HCT116 (cell line): ENCODE measurements around the gene MAP3K3. TPM values are rescaled to one million over a fixed set of nuclear protein-coding genes. Genes with fewer than 3 reads are reported as not detected.

Experiments used
- ATAC-seq: fragments of 200-7000 bp; cut with Tn5 transposase; 2 replicates; pipeline ENCODE4 v1.9.1; 2020; ENCODE audit warnings: mild to moderate bottlenecking, moderate library complexity
- BruUV-seq: library from RNA; stranded (reverse); fragments of 400-500 nt; replicated peaks from 2 replicates; lab custom pipeline; 2021; lab: Mats Ljungman, UMichigan
- CTCF ChIA-PET: fragments of 300-600 bp; sonication (Branson Sonifier 250); formaldehyde crosslinking; loops from one replicate; lab custom pipeline; 2021; ENCODE audit warnings: antibody characterized with exemption; lab: Charles Lee
- POLR2A ChIA-PET: fragments of 300-600, 350-600 bp; sonication (Branson Sonifier 250); formaldehyde crosslinking; loops from one replicate; lab custom pipeline; 2021; ENCODE audit warnings: antibody characterized with exemption; lab: Charles Lee
- RAD21 ChIA-PET, 2 experiments: fragments of 300-600 bp; sonication (Branson Sonifier 250); formaldehyde crosslinking; loops; one replicate each; lab custom pipeline; 2023; ENCODE audit warnings: low total read pairs in 2 of 2; ENCODE audit not compliant: uncharacterized antibody in 2 of 2, unreplicated experiment in 2 of 2, low non-redundant PET in 1 of 2; lab: Charles Lee
- DNase-seq: peaks from one replicate; pipeline ENCODE4 v3.0.0-alpha.2; 2010; ENCODE audit warnings: low read depth, low spot score
- H2AFZ ChIP-seq: fragments of 200-600 bp; shearing (Covaris generic), sonication (generic); 2 replicates; pipeline ENCODE4 v1.6.1; 2017; ENCODE audit warnings: low read depth, mixed run types, mixed read lengths, antibody characterized with exemption, low read length; ENCODE audit not compliant: poor library complexity, severe bottlenecking
- H3K27ac ChIP-seq: 2 replicates; pipeline ENCODE4 v1.5.1; 2012; ENCODE audit warnings: low read depth, low read length
- H3K27me3 ChIP-seq: fragments of 200-600 bp; sonication (generic); 2 replicates; pipeline ENCODE4 v1.6.1; 2016; ENCODE audit warnings: mixed run types, low read length, mixed read lengths; ENCODE audit not compliant: insufficient read depth
- H3K36me3 ChIP-seq, 2 experiments: fragments of 200-500 bp in 1 of 2; fragments of 200-600 bp in 1 of 2; sonication (Bioruptor generic) in 1 of 2; sonication (generic) in 1 of 2; 2 replicates each; pipeline versions ENCODE4 v1.5.1 to v1.6.1; 2014 to 2016; ENCODE audit warnings: low read length in 2 of 2, inconsistent platforms in 1 of 2, mixed read lengths in 1 of 2, mixed run types in 1 of 2; ENCODE audit not compliant: insufficient read depth in 2 of 2, control insufficient read depth in 1 of 2
- H3K4me1 ChIP-seq, 2 experiments: fragments of 200-600 bp in 1 of 2; sonication (generic) in 1 of 2; 2 replicates each; pipeline versions ENCODE4 v1.5.1 to v1.6.1; 2012 to 2017; ENCODE audit warnings: low read length in 2 of 2, inconsistent platforms in 1 of 2, mild to moderate bottlenecking in 1 of 2, mixed read lengths in 1 of 2, mixed run types in 1 of 2, moderate library complexity in 1 of 2; ENCODE audit not compliant: insufficient read depth in 2 of 2, control insufficient read depth in 1 of 2
- H3K4me2 ChIP-seq: fragments of 200-600 bp; sonication (generic); 2 replicates; pipeline ENCODE4 v1.6.1; 2017; ENCODE audit warnings: mixed run types, low read length, mixed read lengths
- H3K4me3 ChIP-seq, 2 experiments: fragments of 200-600 bp in 1 of 2; sonication (generic) in 1 of 2; replicated peaks in 1 of 2; 2 replicates each; pipeline ENCODE4 v1.5.1; 2011 to 2016; ENCODE audit warnings: low read length in 2 of 2, control low read depth in 1 of 2, low read depth in 1 of 2, mild to moderate bottlenecking in 1 of 2, mixed read lengths in 1 of 2, mixed run types in 1 of 2
- H3K79me2 ChIP-seq: fragments of 200-600 bp; sonication (generic); 2 replicates; pipeline ENCODE4 v1.6.1; 2017; ENCODE audit warnings: mild to moderate bottlenecking, mixed run types, low read length, moderate library complexity, mixed read lengths; ENCODE audit not compliant: insufficient read depth
- H3K9ac ChIP-seq: fragments of 200-600 bp; sonication (generic); 2 replicates; pipeline ENCODE4 v1.6.1; 2016; ENCODE audit warnings: low read length, mixed read lengths
- H3K9me2 ChIP-seq: fragments of 200-600 bp; sonication (generic), shearing (Covaris generic); 2 replicates; pipeline ENCODE4 v1.6.1; 2017; ENCODE audit warnings: mixed run types, mild to moderate bottlenecking, moderate library complexity; ENCODE audit not compliant: insufficient read depth
- H3K9me3 ChIP-seq, 2 experiments: fragments of 200-500 bp in 1 of 2; fragments of 200-600 bp in 1 of 2; sonication (Bioruptor generic) in 1 of 2; sonication (generic) in 1 of 2; 2 replicates each; pipeline ENCODE4 v1.6.1; 2014 to 2017; ENCODE audit warnings: low read length in 2 of 2, mixed read lengths in 2 of 2, inconsistent platforms in 1 of 2, low read depth in 1 of 2, mild to moderate bottlenecking in 1 of 2, mixed run types in 1 of 2, moderate library complexity in 1 of 2; ENCODE audit not compliant: control insufficient read depth in 1 of 2, insufficient read depth in 1 of 2
- H4K20me1 ChIP-seq: fragments of 200-600 bp; sonication (generic), shearing (Covaris generic); 2 replicates; pipeline ENCODE4 v1.6.1; 2017; ENCODE audit warnings: mixed run types, mild to moderate bottlenecking, moderate library complexity; ENCODE audit not compliant: insufficient read depth
- ATF3 ChIP-seq: IDR thresholded peaks from 2 replicates; pipeline ENCODE4 v1.6.1; 2012
- CBX3 ChIP-seq: IDR thresholded peaks from 2 replicates; pipeline ENCODE4 v1.6.1; 2012; ENCODE audit warnings: low read depth
- CEBPB ChIP-seq: IDR thresholded peaks from 2 replicates; pipeline ENCODE4 v1.6.1; 2012; ENCODE audit warnings: low read depth
- EGR1 ChIP-seq: IDR thresholded peaks from 2 replicates; pipeline ENCODE4 v1.6.1; 2012; ENCODE audit warnings: low read depth
- ELF1 ChIP-seq: IDR thresholded peaks from 2 replicates; pipeline ENCODE4 v1.6.1; 2012; ENCODE audit warnings: low read depth, borderline replicate concordance
- EZH2 ChIP-seq: fragments of 200-600 bp; sonication (generic); IDR thresholded peaks from 2 replicates; pipeline ENCODE4 v1.6.1; 2017; ENCODE audit warnings: antibody characterized with exemption, mixed run types
- EZH2phosphoT487 ChIP-seq: fragments of 200-600 bp; IDR thresholded peaks from 2 replicates; pipeline ENCODE4 v1.6.1; 2018; ENCODE audit warnings: antibody characterized with exemption, borderline replicate concordance
- FOSL1 ChIP-seq: IDR thresholded peaks from 2 replicates; pipeline ENCODE4 v1.6.1; 2012; ENCODE audit warnings: low read depth
- POLR2A ChIP-seq: IDR thresholded peaks from 2 replicates; pipeline ENCODE4 v1.7.0; 2011; ENCODE audit warnings: borderline replicate concordance; ENCODE audit not compliant: insufficient read depth, insufficient read length; ENCODE audit errors: extremely low read depth
- POLR2AphosphoS5 ChIP-seq: IDR thresholded peaks from 2 replicates; pipeline ENCODE4 v1.6.1; 2011; ENCODE audit warnings: mild to moderate bottlenecking, low read depth, low read length, moderate library complexity
- REST ChIP-seq: IDR thresholded peaks from 2 replicates; pipeline ENCODE4 v1.6.1; 2012; ENCODE audit warnings: low read depth
- SIN3A ChIP-seq: IDR thresholded peaks from 2 replicates; pipeline ENCODE4 v1.6.1; 2012; ENCODE audit warnings: low read depth
- SRF ChIP-seq: IDR thresholded peaks from 2 replicates; pipeline ENCODE4 v1.6.1; 2012; ENCODE audit warnings: low read depth
- TCF7L2 ChIP-seq: IDR thresholded peaks from 2 replicates; pipeline ENCODE4 v1.7.0; 2011; ENCODE audit warnings: borderline replicate concordance, inconsistent platforms; ENCODE audit not compliant: insufficient read depth, insufficient read length; ENCODE audit errors: extremely low read depth
- ZFX ChIP-seq: fragments of 450-650 bp; IDR thresholded peaks from 2 replicates; pipeline ENCODE4 v1.6.1; 2017
- intact Hi-C: fragments of 100-400 bp; cut with micrococcal nuclease; formaldehyde crosslinking; loops from 2 replicates; pipeline ENCODE4 v1.10.0; 2022
- total RNA-seq: library from RNA; stranded (reverse); gene quantifications from one replicate; pipeline ENCODE4 v1.2.1, GENCODE V29; 2021; ENCODE audit not compliant: unreplicated experiment
- TF ChIP-seq, protein P1 (sequence below): IDR thresholded peaks from 2 replicates; pipeline ENCODE4 v1.6.1; 2012
- TF ChIP-seq, protein P2 (sequence below), 3 experiments: fragments of 200-600 bp in 1 of 3; sonication (generic) in 1 of 3; IDR thresholded peaks in 2 of 3; conservative IDR thresholded peaks in 1 of 3; 2 replicates each; pipeline ENCODE4 v1.5.1; 2012 to 2017; ENCODE audit warnings: low read depth in 2 of 3, low read length in 2 of 3, antibody characterized with exemption in 1 of 3, borderline replicate concordance in 1 of 3, control low read depth in 1 of 3, mild to moderate bottlenecking in 1 of 3, mixed read lengths in 1 of 3, mixed run types in 1 of 3, moderate library complexity in 1 of 3; ENCODE audit not compliant: insufficient read depth in 1 of 3

Gene MAP3K3
- total RNA-seq, 1 experiment from 2014 or later = 18.5 TPM

DNA sequence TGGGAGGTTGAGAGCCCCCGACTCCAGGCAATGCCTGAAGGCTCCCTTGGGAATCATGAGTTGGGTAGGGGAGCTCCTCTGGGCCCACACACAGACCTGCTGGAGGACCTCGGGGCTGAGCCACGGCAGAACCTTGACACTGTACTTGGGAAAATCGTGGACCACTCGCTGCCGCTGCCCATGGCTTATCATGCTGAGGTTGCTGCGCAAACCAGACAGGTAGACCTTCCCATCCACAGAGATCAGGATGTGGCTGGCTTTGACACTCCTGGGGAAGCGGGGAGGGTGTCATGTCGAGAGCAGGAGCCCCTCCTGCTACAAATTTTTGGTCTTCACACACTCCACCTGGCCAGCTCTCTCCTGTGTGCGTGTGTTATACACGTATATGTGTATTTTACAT lies 84.9 kb downstream of the MAP3K3 start:
- CTCF ChIA-PET = no interaction called here

More for the DNA sequence above, 84.9 kb downstream of the MAP3K3 start:
- Histone ChIP-seq H3K9me3 (no peaks in the 10 kb centered on the region), H3K36me3 (peaks cover 0 to 15% of the 10 kb centered on the region in 2 experiments; a peak in 1 of 4 replicates), H3K4me3 (no peak overlapping the region), H3K79me2 (no peaks in the 10 kb centered on the region)
- no peak for ATAC-seq
- ChIA-PET POLR2A (no interaction called here), RAD21 (no interaction called here)
- intact Hi-C loops = no loop called here
- no peak for TF ChIP-seq EZH2
- TF ChIP-seq FOSL1 = no peak
- TF ChIP-seq SRF = no peak
- no peak for TF ChIP-seq TCF7L2
- no peak for TF ChIP-seq POLR2AphosphoS5
- no peak for TF ChIP-seq ELF1
- TF ChIP-seq CEBPB = no peak
- TF ChIP-seq EZH2phosphoT487 = no peak
- TF ChIP-seq REST = no peak
- TF ChIP-seq, protein P1, sequence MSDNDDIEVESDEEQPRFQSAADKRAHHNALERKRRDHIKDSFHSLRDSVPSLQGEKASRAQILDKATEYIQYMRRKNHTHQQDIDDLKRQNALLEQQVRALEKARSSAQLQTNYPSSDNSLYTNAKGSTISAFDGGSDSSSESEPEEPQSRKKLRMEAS = no peak
- TF ChIP-seq ZFX = no peak
- TF ChIP-seq, protein P2, sequence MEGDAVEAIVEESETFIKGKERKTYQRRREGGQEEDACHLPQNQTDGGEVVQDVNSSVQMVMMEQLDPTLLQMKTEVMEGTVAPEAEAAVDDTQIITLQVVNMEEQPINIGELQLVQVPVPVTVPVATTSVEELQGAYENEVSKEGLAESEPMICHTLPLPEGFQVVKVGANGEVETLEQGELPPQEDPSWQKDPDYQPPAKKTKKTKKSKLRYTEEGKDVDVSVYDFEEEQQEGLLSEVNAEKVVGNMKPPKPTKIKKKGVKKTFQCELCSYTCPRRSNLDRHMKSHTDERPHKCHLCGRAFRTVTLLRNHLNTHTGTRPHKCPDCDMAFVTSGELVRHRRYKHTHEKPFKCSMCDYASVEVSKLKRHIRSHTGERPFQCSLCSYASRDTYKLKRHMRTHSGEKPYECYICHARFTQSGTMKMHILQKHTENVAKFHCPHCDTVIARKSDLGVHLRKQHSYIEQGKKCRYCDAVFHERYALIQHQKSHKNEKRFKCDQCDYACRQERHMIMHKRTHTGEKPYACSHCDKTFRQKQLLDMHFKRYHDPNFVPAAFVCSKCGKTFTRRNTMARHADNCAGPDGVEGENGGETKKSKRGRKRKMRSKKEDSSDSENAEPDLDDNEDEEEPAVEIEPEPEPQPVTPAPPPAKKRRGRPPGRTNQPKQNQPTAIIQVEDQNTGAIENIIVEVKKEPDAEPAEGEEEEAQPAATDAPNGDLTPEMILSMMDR (IDR thresholded peaks at IDR 0.05 in 2 of 3, conservative IDR thresholded peaks at IDR 0.05 in 1 of 3; ENCODE audit: borderline replicate concordance in 1 of 3, insufficient read depth in 1 of 3, low read depth in 2 of 3, low read length in 2 of 3) = no peak
- TF ChIP-seq SIN3A = no peak
- TF ChIP-seq POLR2A = no peak
- TF ChIP-seq CBX3 = no peak
- TF ChIP-seq ATF3 = no peak
- no peak for TF ChIP-seq EGR1
- TF ChIP-seq, all 23 proteins: peak for 0
- Histone ChIP-seq H3K9me2 (no peaks in the 10 kb centered on the region), H3K4me2 (no peak overlapping the region), H2AFZ (no peak overlapping the region), H3K27ac (no peak overlapping the region), H3K9ac (no peak overlapping the region), H4K20me1 (no peaks in the 10 kb centered on the region), H3K27me3 (no peaks in the 10 kb centered on the region), H3K4me1 (peaks cover 2 to 4% of the 10 kb centered on the region in 2 experiments; a peak in 3 of 4 replicates)
- no peak for DNase-seq
- BruUV-seq = no TSS peak
